DND-41 (cell line): ENCODE measurements around the gene IHH.

Source experiments
- CTCF ChIP-seq: IDR thresholded peaks from 2 replicates; pipeline ENCODE4 v1.5.1; 2012; ENCODE audit warnings: borderline replicate concordance, low read length, moderate library complexity, mild to moderate bottlenecking; ENCODE audit not compliant: poor library complexity, severe bottlenecking; ENCODE audit errors: extremely low read depth
- EZH2 ChIP-seq: IDR thresholded peaks from 3 replicates; pipeline ENCODE4 v1.6.1; 2012; ENCODE audit warnings: borderline replicate concordance, low read depth, mild to moderate bottlenecking, moderate library complexity, low read length, inconsistent platforms; ENCODE audit not compliant: severe bottlenecking

GRCh38 chr2:219087848-219088247 is 27.1 kb upstream of the IHH start:
- TF ChIP-seq CTCF (no peak), EZH2 (no peak)
